Liver (tissue), 9 donors: Measurements from ENCODE around the gene XKR8. TPM values are rescaled to one million over a fixed set of nuclear protein-coding genes. Genes with fewer than 3 reads are reported as not detected.
"Not testable (repeated sequence)": the region's sequence is repeated elsewhere in the genome, so short reads cannot be mapped to it uniquely, and the experiment has no call there.

Experiments used
- DNase-seq: peaks from one replicate; pipeline ENCODE4 v3.0.0-alpha.2; 2017; ENCODE audit warnings: low spot score
- H3K27ac ChIP-seq, 2 donors: one replicate each; pipeline ENCODE4 v1.7.0; 2013; ENCODE audit warnings: inconsistent platforms in 2 of 2, low read length in 2 of 2, control low read depth in 1 of 2, low read depth in 1 of 2, mild to moderate bottlenecking in 1 of 2
- H3K27me3 ChIP-seq, 4 donors: one replicate each; pipeline versions ENCODE4 v1.6.1 to v1.7.0; 2013; ENCODE audit warnings: low read length in 3 of 4, inconsistent platforms in 1 of 4, mild to moderate bottlenecking in 1 of 4, moderate library complexity in 1 of 4; ENCODE audit not compliant: control insufficient read depth in 4 of 4, insufficient read depth in 4 of 4
- H3K36me3 ChIP-seq, 4 donors: one replicate each; pipeline versions ENCODE4 v1.6.1 to v1.7.0; 2013; ENCODE audit warnings: low read length in 3 of 4, mild to moderate bottlenecking in 3 of 4, low read depth in 1 of 4, moderate library complexity in 1 of 4; ENCODE audit not compliant: control insufficient read depth in 4 of 4, insufficient read depth in 3 of 4
- H3K4me1 ChIP-seq, 4 donors: one replicate each; pipeline versions ENCODE4 v1.6.1 to v1.7.0; 2013; ENCODE audit warnings: low read length in 3 of 4, mild to moderate bottlenecking in 3 of 4, moderate library complexity in 1 of 4; ENCODE audit not compliant: control insufficient read depth in 4 of 4, insufficient read depth in 4 of 4
- H3K4me3 ChIP-seq, 3 donors: one replicate each; pipeline versions ENCODE4 v1.6.1 to v1.7.0; 2013; ENCODE audit warnings: low read length in 3 of 3, control low read depth in 1 of 3, low read depth in 1 of 3, mild to moderate bottlenecking in 1 of 3
- H3K9ac ChIP-seq, 2 donors: one replicate each; pipeline ENCODE4 v1.7.0; 2013; ENCODE audit warnings: low read length in 2 of 2, mild to moderate bottlenecking in 2 of 2, moderate library complexity in 2 of 2, control low read depth in 1 of 2, low read depth in 1 of 2
- H3K9me3 ChIP-seq, 4 donors: one replicate each; pipeline versions ENCODE4 v1.6.1 to v1.7.0; 2013; ENCODE audit warnings: low read length in 3 of 4; ENCODE audit not compliant: control insufficient read depth in 4 of 4
- CTCF ChIP-seq: fragments of 150-350 bp; IDR thresholded peaks from 2 replicates; pipeline ENCODE4 v1.5.1; 2017; ENCODE audit warnings: improper control_type of control experiment, low read depth, low read length; ENCODE audit not compliant: missing input control
- FOXA2 ChIP-seq: IDR thresholded peaks from 2 replicates; pipeline ENCODE4 v1.6.1; 2016; ENCODE audit warnings: antibody characterized with exemption
- GABPA ChIP-seq, 2 donors: IDR thresholded peaks in 1 of 2; conservative IDR thresholded peaks in 1 of 2; 2 replicates each; pipeline ENCODE4 v1.6.1; 2016; ENCODE audit warnings: antibody characterized with exemption in 2 of 2, mild to moderate bottlenecking in 1 of 2, moderate library complexity in 1 of 2
- HNF4A ChIP-seq, 2 donors: conservative IDR thresholded peaks; 2 replicates each; pipeline ENCODE4 v1.6.1; 2016; ENCODE audit warnings: antibody characterized with exemption in 2 of 2, mild to moderate bottlenecking in 2 of 2
- JUND ChIP-seq, 2 donors: IDR thresholded peaks; 2 replicates each; pipeline ENCODE4 v1.6.1; 2016; ENCODE audit warnings: antibody characterized with exemption in 2 of 2
- RAD21 ChIP-seq, 2 donors: IDR thresholded peaks; 2 replicates each; pipeline ENCODE4 v1.6.1; 2016; ENCODE audit warnings: antibody characterized with exemption in 2 of 2, mild to moderate bottlenecking in 2 of 2
- REST ChIP-seq: IDR thresholded peaks from 2 replicates; pipeline ENCODE4 v1.6.1; 2016; ENCODE audit warnings: antibody characterized with exemption, mild to moderate bottlenecking
- RXRA ChIP-seq, 2 donors: IDR thresholded peaks; 2 replicates each; pipeline ENCODE4 v1.6.1; 2017 to 2018; ENCODE audit warnings: antibody characterized with exemption in 2 of 2, mild to moderate bottlenecking in 1 of 2
- SP1 ChIP-seq: IDR thresholded peaks from 2 replicates; pipeline ENCODE4 v1.6.1; 2018; ENCODE audit warnings: antibody characterized with exemption, mild to moderate bottlenecking
- TAF1 ChIP-seq: conservative IDR thresholded peaks from 2 replicates; pipeline ENCODE4 v1.6.1; 2016; ENCODE audit warnings: antibody characterized with exemption, mild to moderate bottlenecking
- YY1 ChIP-seq: IDR thresholded peaks from 2 replicates; pipeline ENCODE4 v1.6.1; 2016; ENCODE audit warnings: antibody characterized with exemption, mild to moderate bottlenecking
- ZBTB33 ChIP-seq: IDR thresholded peaks from 2 replicates; pipeline ENCODE4 v1.6.1; 2016; ENCODE audit warnings: antibody characterized with exemption
- WGBS: extraction: QIAGEN DNeasy Blood & Tissue Kit; methylation state at CpG from one replicate; pipeline ENCODE4 v1.1.7; 2013; 5-methylcytosine and 5-hydroxymethylcytosine counted together
- polyA plus RNA-seq, 2 donors: library from polyadenylated mRNA; stranded (reverse) in 1 of 2; unstranded in 1 of 2; fragments of 200-250 nt in 1 of 2; fragments of >200 nt in 1 of 2; fragmentation: Nextera tagmentation in 1 of 2; extraction: Ambion mirVana in 1 of 2; gene quantifications; one replicate each; pipeline versions ENCODE4 v1.2.1 to v1.2.3, GENCODE V29; 2013 to 2015
- total RNA-seq, 2 donors: library from RNA; depleted of rRNA; stranded (reverse); fragments of >200 nt; gene quantifications; one replicate each; pipeline ENCODE4 v1.2.3, GENCODE V29; 2014
- donor health status: healthy.
- donor health status: healthy.
- donor health status: healthy.
- donor health status: healthy.
- donor health status: healthy.

The XKR8 gene
- total and polyA plus RNA-seq, 4 donors: 4.9 to 8.1 (median 6.2) TPM

GRCh38 chr1:27994060-27994459, 34.3 kb downstream of the XKR8 start:
- Histone ChIP-seq H3K9ac (no peak overlapping the region), H3K27me3 (no peaks in the 10 kb centered on the region), H3K9me3 (no peaks in the 10 kb centered on the region), H3K36me3 (peaks cover 2 to 55% (median 41%) of the 10 kb centered on the region in 4 donors), H3K27ac (no peak overlapping the region), H3K4me3 (no peak overlapping the region), H3K4me1 (no peaks in the 10 kb centered on the region)
- no peak for TF ChIP-seq GABPA (IDR thresholded peaks at IDR 0.05 in 1 of 2, conservative IDR thresholded peaks at IDR 0.05 in 1 of 2)
- TF ChIP-seq HNF4A (conservative IDR thresholded peaks at IDR 0.05): no peak
- no peak for TF ChIP-seq RXRA (IDR thresholded peaks at IDR 0.05)
- TF ChIP-seq REST: no peak
- no peak for TF ChIP-seq ZBTB33
- no peak for TF ChIP-seq JUND (IDR thresholded peaks at IDR 0.05)
- no peak for TF ChIP-seq SP1
- TF ChIP-seq RAD21 (IDR thresholded peaks at IDR 0.05): no peak
- TF ChIP-seq FOXA2: no peak
- TF ChIP-seq YY1: no peak
- 79% methylated on average over 1 of the region's 1 CpG for WGBS
- DNase-seq: no peak

GRCh38 chr1:27994526-27994925, 34.8 kb downstream of the XKR8 start:
- not testable (repeated sequence) for H3K9ac ChIP-seq, H3K27me3 ChIP-seq, H3K4me3 ChIP-seq, H3K9me3 ChIP-seq, H3K27ac ChIP-seq, H3K4me1 ChIP-seq, DNase-seq
- WGBS: 97% methylated on average over 6 of the region's 6 CpGs
- H3K36me3 ChIP-seq: peaks cover 2 to 52% (median 40%) of the 10 kb centered on the region in 4 donors

GRCh38 chr1:27999055-27999454, 39.3 kb downstream of the XKR8 start:
- 96% methylated on average over 1 of the region's 1 CpG for WGBS
- Histone ChIP-seq H3K36me3 (peaks cover 2 to 43% (median 28%) of the 10 kb centered on the region in 4 donors), H3K27ac (no peak overlapping the region), H3K9me3 (no peaks in the 10 kb centered on the region), H3K4me3 (no peak overlapping the region), H3K4me1 (no peaks in the 10 kb centered on the region), H3K27me3 (no peaks in the 10 kb centered on the region), H3K9ac (no peak overlapping the region)
- no peak for TF ChIP-seq CTCF
- no peak for TF ChIP-seq GABPA (IDR thresholded peaks at IDR 0.05 in 1 of 2, conservative IDR thresholded peaks at IDR 0.05 in 1 of 2)
- no peak for TF ChIP-seq TAF1
- DNase-seq: no peak
